Neural progenitor cell (in vitro differentiated cells): ENCODE data around the gene HDAC1.

Experiments used
- CTCF ChIP-seq: fragments of 200-600 bp; sonication (generic); IDR thresholded peaks from 2 replicates; pipeline ENCODE4 v1.5.1; 2017; ENCODE audit warnings: antibody characterized with exemption, mild to moderate bottlenecking
- EZH2 ChIP-seq: fragments of 200-600 bp; sonication (generic); IDR thresholded peaks from 2 replicates; pipeline ENCODE4 v1.6.1; 2017; ENCODE audit warnings: antibody characterized with exemption, mild to moderate bottlenecking, moderate library complexity

DNA sequence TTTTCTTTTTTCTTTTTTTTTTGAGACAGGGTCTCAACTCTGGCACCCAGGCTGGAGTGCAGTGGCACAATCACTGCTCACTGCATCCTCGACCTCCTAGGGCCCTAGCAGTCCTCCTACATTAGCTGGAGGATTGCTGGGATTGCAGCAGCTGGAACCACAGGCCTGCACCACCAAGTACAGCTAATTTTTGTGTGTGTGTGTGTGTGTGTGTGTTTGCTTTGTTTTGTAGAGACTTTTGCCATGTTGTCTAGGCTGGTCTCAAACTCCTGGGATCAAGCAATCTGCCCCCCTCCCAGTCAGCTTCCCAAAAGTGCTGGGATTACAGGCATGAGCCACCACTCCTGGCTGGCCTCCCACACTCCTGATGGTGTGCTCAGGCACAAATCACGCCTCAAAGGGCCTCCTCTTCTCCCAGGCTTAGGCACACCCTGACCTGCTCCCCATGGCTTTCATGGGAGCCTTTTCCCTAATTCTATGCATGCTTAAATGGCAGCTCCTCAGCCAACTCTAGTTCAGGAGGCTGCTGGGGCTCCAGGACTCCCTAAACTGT, 61.0 kb downstream of the HDAC1 start:
- no peak for TF ChIP-seq EZH2
- no peak for TF ChIP-seq CTCF
